Forelimb muscle (tissue), 1 donor: Measurements from ENCODE around the gene GNAQ. TPM values are rescaled to one million over a fixed set of nuclear protein-coding genes. Genes with fewer than 3 reads are reported as not detected.

Experiments used
- DNase-seq: peaks from one replicate; pipeline ENCODE4 v3.0.0-alpha.2; 2013; ENCODE audit warnings: low read depth
- polyA plus RNA-seq: library from polyadenylated mRNA; unstranded; fragments of 120-200 nt; gene quantifications from one replicate; pipeline ENCODE4 v1.2.1, GENCODE V29; 2013; ENCODE audit not compliant: insufficient read length

The GNAQ gene
- polyA plus RNA-seq, 1 donor, result 27.5 TPM

DNA sequence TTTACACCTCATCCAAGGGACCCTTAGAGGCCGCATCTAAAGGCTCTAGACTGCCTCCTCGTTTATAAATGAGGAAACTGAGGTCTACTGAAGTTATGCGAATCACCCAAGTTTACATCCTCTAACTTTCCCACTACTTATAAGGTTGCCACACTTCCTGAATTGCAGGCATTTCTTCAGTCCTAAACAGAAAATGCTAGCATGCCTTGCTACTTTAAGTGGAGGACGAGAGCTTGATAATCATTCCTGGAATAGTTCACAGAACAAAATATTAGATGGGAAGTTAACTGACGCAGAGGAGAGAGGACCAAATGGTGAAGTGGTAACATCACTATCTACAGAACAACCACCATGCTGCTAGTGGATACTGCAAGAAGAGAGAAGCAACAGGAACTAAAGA lies 85.8 kb downstream of the GNAQ start:
- no peak for DNase-seq

DNA sequence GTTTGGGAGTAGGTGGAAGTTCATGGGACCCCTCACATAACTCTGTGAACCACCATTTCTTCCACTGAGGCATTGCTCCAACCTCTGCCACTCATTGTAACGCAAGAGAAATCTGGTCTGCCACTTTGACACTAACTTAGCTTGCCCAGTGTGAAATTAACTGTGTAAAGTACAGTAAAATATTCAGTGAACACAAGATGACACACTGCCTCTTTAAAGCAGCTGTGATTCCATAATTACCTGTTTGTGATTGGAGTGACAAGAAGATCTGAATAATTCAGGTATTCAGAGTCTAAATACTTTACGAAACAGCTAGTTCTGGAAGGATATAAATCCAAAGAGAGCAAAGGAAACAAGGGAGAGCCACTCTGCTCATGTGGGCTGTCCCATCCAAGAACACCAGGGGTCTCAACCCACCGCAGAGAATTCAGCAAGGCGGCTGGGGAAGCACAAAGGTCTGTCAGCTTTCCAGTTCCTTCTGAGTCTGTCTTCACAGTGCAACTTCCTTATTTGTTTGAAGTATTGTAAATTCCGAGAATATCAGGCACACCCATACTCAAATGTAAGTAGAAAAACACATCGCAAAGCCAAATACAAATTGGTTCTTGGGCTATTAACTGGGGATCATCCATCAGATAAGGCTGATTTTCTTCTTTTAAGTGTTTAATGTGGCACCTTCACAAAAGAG lies 86.9 kb downstream of the GNAQ start:
- DNase-seq, result no peak

DNA sequence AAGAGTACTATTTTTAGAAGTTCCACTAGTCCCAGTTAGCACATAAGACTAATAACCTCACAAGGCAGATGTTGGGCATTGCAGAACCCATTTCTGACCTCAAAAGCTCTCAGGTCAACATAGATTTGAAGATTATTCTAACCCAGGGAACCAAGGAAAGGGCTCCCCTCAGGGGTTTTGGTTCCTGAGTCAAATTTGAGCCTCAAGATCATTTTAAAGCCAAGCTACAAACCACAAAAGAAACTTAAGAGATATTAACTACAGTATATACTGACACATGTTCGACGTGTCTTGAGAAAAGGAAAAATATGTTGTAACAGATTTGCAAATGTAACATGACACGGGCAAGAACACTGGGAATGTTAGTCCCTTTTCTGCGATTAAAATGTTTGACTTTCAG lies 88.6 kb downstream of the GNAQ start:
- DNase-seq, result no peak

GRCh38 chr9:77939149-77939668 lies 92.4 kb downstream of the GNAQ start:
- no peak for DNase-seq

DNA sequence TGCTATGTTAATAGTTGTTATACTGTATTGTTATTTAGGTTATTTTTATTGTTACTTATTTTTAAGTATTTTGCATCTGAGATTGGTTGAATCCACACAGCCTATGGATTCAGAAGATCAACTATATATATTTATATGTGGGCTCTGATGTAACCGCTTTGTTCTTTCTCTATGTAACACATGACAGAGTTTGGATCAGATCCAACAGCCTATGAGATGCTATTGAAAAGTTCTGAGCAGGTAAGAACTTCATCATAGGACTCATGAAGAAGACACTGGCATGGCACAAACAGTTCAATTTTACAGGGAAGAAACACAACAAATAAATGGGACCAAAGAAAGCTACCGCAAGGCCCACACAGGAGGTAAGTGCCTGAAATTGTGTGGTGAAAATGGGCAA lies 93.4 kb downstream of the GNAQ start:
- no peak for DNase-seq

- no peak for DNase-seq
These were observed 95.6 kb downstream of the GNAQ start for GRCh38 chr9:77935974-77936373.

GRCh38 chr9:77935211-77935610 lies 96.4 kb downstream of the GNAQ start:
- DNase-seq, result no peak

DNA sequence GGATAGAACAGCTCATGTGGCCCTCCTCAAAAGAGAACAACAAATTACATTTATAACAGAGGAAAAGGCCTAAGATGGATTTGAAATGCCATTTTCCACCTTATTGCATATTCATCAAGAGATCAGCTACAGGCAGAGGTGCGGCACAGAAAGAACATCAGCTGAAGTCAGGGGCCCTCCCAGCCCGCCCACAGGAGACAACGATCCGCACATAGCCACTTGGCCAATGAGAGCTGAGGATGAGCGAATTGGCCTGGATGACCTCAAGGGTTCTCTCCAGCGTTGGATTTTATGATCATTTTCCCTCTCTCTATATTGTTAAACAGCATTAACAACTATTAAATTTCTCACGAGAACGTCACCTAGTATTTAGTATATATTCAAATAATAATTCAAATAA lies 97.6 kb downstream of the GNAQ start:
- no peak for DNase-seq

DNA sequence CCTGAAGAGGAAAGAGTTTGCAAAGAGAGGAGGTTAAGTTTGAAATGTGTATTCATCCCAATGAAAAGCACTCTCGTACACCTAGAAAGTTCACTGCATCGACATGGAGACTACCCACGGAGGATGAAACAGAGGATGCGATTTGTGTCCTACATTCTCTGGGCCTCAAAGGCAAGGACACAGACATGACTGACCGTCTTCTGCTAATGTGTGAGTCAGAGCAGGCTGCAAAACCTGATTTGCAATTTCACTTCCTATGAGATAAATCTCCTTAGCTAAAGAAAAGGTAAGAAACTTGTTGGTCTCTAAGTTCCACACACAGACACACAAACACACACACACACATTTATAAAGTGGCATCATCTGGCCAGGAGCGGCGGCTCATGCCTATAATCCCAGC lies 98.6 kb downstream of the GNAQ start:
- no peak for DNase-seq

DNA sequence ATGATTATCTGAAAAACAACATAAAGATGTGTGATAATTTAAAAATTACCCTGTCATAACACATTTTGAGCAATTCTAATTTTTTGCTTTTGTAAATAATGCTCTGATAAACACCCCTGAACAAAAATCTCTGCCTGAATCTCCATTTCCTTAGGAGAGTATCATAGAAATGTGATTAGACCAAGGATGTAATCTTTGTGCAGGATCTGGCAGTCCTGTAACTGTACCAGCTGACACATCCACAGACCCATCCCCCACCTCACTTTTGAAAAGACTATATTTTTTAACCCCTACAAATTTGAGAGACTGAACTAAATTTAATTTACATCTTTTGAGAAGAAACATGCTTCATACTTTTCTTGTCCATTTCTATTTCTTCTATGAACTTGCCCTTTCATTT lies 101.7 kb downstream of the GNAQ start:
- DNase-seq, result no peak

DNA sequence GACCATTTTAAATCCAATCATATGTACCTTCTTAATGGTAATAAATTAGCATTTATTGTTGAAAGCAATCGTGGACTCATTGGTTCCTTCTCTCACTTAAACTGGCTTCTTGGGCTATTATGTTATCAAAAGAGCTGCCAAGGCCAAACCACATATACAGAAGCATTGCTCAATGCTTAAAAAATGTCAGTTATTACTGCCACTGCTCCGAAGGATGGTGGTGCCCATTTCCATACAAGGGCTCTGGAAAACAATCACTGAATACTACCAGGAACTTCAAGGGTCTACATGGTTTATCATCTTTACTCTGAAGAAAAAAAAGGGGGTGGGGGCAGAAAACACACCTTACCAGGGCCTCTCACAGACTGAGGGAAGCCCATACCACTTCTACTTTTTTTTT lies 104.3 kb downstream of the GNAQ start:
- DNase-seq, result no peak

DNA sequence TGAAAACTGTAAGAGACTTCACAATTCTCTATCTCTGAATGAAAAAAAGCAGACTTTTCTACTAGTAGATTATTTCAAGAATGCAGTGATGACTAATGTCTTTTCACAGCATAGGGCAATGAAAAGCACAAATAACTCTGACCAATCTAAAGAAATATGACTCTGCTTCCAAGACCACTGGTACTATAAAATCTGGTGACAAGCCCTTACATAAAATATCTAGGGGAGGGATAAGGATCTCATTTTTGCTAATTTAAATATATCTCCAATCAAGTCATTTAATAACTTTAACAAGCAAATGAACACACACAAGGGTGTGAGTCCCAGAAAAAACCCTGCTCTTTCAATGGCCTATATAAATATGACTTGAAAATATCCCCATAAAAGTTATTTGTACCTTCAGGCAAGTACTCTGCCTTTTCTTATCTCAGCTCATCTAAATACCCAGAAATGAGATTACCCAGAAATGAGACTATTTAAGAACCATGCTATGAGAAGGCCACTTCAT lies 105.2 kb downstream of the GNAQ start:
- no peak for DNase-seq

DNA sequence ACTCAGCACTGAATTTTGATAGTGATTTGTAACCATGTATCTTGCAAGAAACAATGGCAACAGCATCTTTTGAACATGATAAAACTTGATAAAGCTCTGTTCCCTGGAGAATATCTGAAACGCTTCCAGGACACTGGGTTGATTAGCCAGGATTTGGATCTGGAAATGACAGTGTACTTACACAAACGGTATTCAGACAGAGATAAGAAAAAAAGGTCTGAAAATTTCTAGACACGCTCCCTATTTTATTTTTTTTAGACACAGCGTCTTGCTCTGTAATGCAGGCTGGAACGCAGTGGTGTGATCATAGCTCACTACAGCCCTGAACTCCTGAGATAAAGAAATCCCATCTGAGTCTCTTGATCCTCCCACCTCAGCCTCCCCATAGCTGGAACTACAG lies 109.0 kb downstream of the GNAQ start:
- no peak for DNase-seq

DNA sequence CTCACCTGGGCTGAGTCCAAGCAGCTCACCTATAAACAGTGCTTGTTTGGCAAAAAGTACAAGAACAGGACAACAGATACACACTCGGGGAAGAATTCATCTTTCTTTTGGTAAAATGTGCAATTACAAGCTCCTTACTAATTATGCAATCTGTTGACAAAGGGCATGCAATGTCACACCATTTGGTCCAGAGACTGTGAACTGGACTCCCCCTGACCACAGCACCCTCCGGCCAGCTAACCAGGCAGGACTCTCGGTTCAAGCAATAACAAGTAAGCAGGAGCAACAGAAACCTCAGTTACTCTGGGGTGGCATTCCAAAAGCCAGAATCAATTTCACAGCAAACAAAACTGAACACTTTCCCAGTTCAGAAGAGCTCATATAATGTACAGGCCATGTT lies 113.8 kb downstream of the GNAQ start:
- DNase-seq, result no peak

DNA sequence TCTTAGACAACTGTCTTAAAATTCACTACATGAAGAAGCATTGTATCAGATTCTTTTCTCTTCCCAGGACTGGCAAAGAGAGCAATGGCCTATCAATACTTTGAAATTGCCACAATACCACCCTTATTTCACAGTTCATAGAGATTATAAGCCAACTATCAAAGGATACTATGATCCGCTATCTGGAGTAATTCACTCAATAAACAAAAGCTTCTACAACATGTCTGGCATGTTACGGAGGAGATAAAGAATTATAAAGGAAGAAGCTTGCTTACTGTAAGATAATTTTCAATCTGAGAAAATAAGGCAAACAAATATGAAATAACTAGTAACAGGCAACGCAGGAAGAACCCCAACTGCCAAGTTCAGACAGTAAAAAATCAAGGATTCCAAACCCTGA lies 114.8 kb downstream of the GNAQ start:
- DNase-seq, result no peak

DNA sequence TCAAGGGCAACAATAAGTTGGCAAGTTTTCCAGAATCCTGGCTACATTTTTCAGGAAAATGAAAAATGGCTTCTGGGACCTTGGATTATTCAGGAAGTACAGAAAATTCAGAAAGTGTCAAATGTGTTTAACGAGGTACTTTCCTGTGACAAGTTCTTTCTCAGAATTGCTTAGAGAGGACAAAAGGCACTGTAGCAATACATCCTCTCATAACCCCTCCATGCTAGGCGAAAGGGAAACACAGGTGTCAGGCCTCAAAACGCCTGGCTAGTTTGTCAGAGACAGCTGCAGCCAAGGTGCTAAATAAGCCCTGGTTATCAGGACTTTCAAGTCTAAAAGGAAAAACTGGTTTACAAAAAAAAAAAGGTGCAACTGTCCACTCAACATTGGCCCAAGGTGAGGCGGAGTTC lies 115.2 kb downstream of the GNAQ start:
- no peak for DNase-seq

GRCh38 chr9:77915744-77916143 lies 115.9 kb downstream of the GNAQ start:
- DNase-seq, result no peak

GRCh38 chr9:77912895-77913693 lies 118.5 kb downstream of the GNAQ start:
- no peak for DNase-seq

DNA sequence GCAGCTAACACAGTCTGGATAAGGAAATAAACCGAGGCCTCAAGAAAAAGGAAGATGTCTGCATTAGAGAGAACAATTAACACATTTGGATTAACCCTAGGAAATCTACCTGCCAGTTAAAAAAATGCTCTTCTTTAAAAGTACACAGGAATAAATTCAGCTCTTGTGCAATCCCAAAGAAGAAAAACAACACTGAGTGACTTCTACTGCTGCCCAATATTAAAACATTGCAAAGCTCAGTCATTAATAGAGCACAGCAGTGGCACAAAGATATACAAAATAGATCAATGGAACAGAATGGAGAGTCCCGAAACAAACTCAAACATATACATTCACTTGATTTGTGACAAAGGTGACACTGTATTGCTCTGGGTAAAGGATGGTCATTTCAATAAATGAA lies 119.7 kb downstream of the GNAQ start:
- DNase-seq, result no peak

DNA sequence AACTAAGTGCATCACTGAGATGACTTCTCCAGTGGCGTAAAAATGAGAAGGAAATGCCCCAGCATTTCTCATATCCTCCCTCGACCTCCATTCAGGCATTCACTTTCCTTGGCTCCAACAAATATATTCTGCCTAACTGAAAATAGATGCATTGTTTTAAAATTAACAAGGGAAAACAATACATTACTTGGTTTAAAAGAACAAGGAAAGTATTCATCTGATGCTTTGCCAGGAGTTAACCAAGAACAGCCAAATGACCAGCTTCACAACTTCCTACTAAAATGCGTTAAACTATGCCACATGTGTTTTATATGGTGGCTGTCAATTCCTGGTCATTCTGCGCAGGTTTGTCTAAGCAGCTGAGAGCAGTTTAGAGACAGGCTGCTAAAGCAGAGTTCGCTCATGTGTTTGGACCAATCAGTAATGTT lies 121.4 kb downstream of the GNAQ start:
- DNase-seq, result no peak

DNA sequence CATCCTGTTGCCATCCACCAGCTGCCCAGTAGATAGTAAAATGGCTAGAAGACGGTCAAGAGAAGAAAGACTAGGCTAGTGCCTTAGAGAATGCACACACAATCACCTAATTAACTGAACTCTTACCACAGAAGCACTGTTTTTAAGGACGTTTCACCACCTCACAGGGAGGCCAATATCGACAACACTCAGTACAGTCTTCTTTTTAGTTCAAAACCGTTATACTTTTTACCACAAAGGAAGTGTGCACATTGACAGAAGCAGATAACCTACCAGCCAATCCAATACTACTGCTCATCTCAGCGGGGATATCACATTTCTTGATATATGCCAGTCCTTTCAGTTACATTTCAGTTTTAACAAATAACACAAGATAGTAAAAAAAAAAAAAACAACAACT lies 122.3 kb downstream of the GNAQ start:
- no peak for DNase-seq

GRCh38 chr9:77908293-77908692 lies 123.3 kb downstream of the GNAQ start:
- DNase-seq, result no peak

DNA sequence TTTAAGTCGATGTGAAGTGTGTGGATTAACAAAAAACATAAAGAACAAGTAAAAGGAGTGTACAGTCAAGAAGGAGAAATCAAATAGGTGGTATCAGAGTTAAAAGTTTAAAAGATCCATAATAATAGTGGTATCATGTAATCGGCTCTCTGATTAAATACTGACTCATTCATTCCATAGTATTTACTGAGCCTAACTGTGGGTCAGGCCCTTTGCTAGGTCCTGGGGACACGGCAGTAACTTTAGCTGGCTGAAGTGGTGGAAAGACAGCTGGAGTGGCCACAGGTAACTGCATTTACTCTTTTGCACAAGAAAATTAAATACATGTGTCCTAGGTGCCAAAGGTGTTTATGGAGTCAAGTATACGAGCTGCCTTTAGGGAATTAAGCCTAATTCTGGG lies 124.0 kb downstream of the GNAQ start:
- DNase-seq, result no peak
